ENCODE measurements around the gene NRXN3. TPM values are rescaled to one million over a fixed set of nuclear protein-coding genes. Genes with fewer than 3 reads are reported as not detected.
A peak's percentile ranks its signal among the peaks of the same experiment; 100 is the strongest.

The NRXN3 gene
- total RNA-seq, 2 donors from 2014 or later, result not detected

GRCh38 chr14:79337761-79338160, 1167.6 kb downstream of the NRXN3 start:
- H3K27me3 Mint-ChIP-seq, result no peaks in the 10 kb centered on the region
- DNase-seq (no peak), ATAC-seq (no peak)
- no peaks in the 10 kb centered on the region for H3K9me3 ChIP-seq (ENCODE audit: control insufficient read depth, low read length, poor library complexity, severe bottlenecking)
- H3K27ac Mint-ChIP-seq, result no peak overlapping the region
- H3K4me1 Mint-ChIP-seq, result no peaks in the 10 kb centered on the region
- H3K4me3 Mint-ChIP-seq, result no peak overlapping the region
- no peaks in the 10 kb centered on the region for H3K36me3 Mint-ChIP-seq (ENCODE audit: low read depth)

GRCh38 chr14:79342942-79343341, 1172.8 kb downstream of the NRXN3 start:
- no peak overlapping the region for H3K4me3 Mint-ChIP-seq
- H3K27me3 Mint-ChIP-seq, result no peaks in the 10 kb centered on the region
- no peak for DNase-seq
- no peak overlapping the region for H3K27ac Mint-ChIP-seq
- no peaks in the 10 kb centered on the region for H3K9me3 ChIP-seq (ENCODE audit: control insufficient read depth, low read length, poor library complexity, severe bottlenecking)
- H3K36me3 Mint-ChIP-seq (ENCODE audit: low read depth), result no peaks in the 10 kb centered on the region
- ATAC-seq, result no peak
- no peaks in the 10 kb centered on the region for H3K4me1 Mint-ChIP-seq

GRCh38 chr14:79351011-79351410, 1180.8 kb downstream of the NRXN3 start:
- no peaks in the 10 kb centered on the region for H3K27me3 Mint-ChIP-seq
- H3K36me3 Mint-ChIP-seq (ENCODE audit: low read depth), result no peaks in the 10 kb centered on the region
- peak overlapping the region; percentile 12 for H3K4me3 Mint-ChIP-seq
- no peak for DNase-seq
- no peaks in the 10 kb centered on the region for H3K9me3 ChIP-seq (ENCODE audit: control insufficient read depth, low read length, poor library complexity, severe bottlenecking)
- no peak for ATAC-seq
- no peaks in the 10 kb centered on the region for H3K4me1 Mint-ChIP-seq
- H3K27ac Mint-ChIP-seq, result no peak overlapping the region

DNA sequence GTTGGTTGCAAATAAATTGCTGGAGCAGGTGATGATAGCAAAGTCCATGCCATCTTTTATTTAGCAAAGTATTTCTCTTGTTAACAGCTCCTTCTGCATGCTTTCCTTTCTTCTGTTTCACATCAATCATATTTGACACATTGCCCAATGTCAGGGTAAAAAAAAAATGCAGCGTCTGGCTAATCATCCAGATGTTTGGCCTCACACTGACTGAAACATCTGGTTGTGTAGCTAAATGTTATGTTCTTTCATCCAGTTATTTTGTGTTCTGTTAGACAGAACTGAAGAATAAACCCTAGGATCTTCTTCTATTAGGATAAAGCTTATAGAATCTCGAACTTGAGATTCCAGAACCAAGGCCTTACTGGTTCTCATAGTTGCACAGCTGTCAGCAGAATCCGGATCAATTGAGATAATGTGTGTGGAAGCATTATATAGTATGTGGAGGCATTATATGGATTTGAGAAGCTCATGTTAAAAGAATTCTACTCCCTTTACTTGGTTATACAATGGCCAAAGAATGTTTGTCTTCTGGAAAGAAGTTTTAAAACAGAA, 1182.0 kb downstream of the NRXN3 start:
- no peak overlapping the region for H3K4me3 Mint-ChIP-seq
- no peaks in the 10 kb centered on the region for H3K36me3 Mint-ChIP-seq (ENCODE audit: low read depth)

DNA sequence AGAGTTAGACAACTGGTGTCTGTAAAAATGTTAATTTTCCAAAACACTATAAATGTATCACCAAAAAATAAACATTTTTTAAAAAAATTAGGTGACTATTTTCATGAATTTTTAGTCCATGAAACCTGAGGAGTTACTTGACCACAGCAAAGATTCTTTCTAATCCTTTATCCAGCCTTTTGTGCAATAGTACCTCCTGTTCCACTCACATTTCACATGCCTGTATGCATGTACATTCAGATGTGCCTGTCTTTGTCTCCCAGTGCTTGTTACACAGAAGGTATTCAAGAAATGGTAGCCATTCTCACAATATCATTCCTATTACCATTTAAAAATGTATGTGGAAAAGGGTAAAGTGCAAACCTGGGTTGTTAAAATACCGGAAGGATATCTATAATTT, 1184.2 kb downstream of the NRXN3 start:
- no peak overlapping the region for H3K4me3 Mint-ChIP-seq
- no peaks in the 10 kb centered on the region for H3K36me3 Mint-ChIP-seq (ENCODE audit: low read depth)
- no peaks in the 10 kb centered on the region for H3K4me1 Mint-ChIP-seq
- ATAC-seq, result no peak
- H3K9me3 ChIP-seq (ENCODE audit: control insufficient read depth, low read length, poor library complexity, severe bottlenecking), result no peaks in the 10 kb centered on the region
- H3K27me3 Mint-ChIP-seq, result no peaks in the 10 kb centered on the region
- no peak for DNase-seq
- no peak overlapping the region for H3K27ac Mint-ChIP-seq

More for the DNA sequence above, 1182.0 kb downstream of the NRXN3 start:
- Mint-ChIP-seq H3K27ac (no peak overlapping the region), H3K27me3 (no peaks in the 10 kb centered on the region), H3K4me1 (no peaks in the 10 kb centered on the region)
- no peak for ATAC-seq
- H3K9me3 ChIP-seq (ENCODE audit: control insufficient read depth, low read length, poor library complexity, severe bottlenecking), result no peaks in the 10 kb centered on the region
- DNase-seq, result no peak

DNA sequence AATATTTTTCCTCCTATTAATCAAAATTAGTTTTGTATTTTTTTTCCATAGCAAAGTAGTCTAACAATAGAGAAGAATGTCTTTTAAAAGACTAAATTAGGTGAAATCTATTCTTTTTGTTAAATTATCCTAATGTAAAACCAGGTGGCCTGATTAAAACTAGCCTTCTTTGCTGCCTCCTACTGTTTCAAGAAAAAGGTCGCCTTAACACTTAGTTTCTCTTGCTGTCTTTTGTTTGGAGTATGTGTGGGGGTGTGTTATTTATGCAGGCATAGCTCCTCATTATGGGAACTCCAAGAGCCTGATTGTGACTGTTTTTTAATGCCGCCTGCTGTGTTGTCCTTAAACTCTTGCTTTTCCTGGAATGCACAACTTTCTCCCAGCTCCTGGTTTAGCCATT, 1185.9 kb downstream of the NRXN3 start:
- Mint-ChIP-seq H3K4me3 (no peak overlapping the region), H3K27ac (no peak overlapping the region), H3K36me3 (ENCODE audit: low read depth) (no peaks in the 10 kb centered on the region), H3K4me1 (no peaks in the 10 kb centered on the region), H3K27me3 (no peaks in the 10 kb centered on the region)
- ATAC-seq (no peak), DNase-seq (no peak)
- H3K9me3 ChIP-seq (ENCODE audit: control insufficient read depth, low read length, poor library complexity, severe bottlenecking), result no peaks in the 10 kb centered on the region

DNA sequence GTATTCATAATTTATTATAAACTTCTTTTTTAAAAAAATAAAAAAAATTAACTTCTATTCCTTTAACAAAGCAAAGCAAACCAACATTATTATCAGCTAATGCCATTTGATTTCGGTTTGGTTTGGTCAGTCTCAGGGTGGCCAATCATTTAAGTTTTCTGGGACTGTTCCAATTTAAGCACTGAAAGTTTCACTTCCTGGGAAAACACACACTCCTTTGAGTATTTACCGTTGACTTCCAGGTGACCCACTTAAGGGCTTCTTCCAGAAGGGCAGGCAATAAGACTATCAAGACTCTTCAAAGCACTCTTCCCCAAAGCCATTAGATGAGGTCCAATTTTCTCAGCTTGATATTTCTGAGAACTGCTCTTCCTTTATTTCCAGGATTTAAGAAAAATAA, 1187.1 kb downstream of the NRXN3 start:
- no peak for DNase-seq
- Mint-ChIP-seq H3K4me3 (no peak overlapping the region), H3K4me1 (no peaks in the 10 kb centered on the region), H3K27ac (no peak overlapping the region), H3K36me3 (ENCODE audit: low read depth) (no peaks in the 10 kb centered on the region), H3K27me3 (no peaks in the 10 kb centered on the region)
- no peak for ATAC-seq
- H3K9me3 ChIP-seq (ENCODE audit: control insufficient read depth, low read length, poor library complexity, severe bottlenecking), result no peaks in the 10 kb centered on the region

DNA sequence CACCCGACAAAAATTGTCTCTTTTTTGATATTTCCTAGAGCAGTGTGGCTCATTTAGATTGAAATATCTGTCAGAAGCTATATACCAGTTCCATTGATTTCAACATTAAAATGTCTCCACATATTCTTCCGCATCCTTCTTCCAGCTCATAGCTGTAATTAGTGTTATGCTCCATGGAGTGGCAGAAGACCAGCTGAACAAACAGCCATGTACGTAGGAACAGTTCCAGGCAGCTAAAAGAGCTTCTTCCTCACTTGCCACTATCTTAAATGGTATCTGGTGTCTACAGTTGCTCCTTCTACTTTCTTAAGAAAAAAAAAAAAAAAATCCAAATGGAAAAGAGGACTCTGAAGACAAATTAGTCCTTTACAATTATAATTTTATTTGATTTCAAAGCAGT, 1193.1 kb downstream of the NRXN3 start:
- ATAC-seq (no peak), DNase-seq (no peak)
- H3K9me3 ChIP-seq (ENCODE audit: control insufficient read depth, low read length, poor library complexity, severe bottlenecking), result no peaks in the 10 kb centered on the region
- Mint-ChIP-seq H3K36me3 (ENCODE audit: low read depth) (no peaks in the 10 kb centered on the region), H3K27ac (no peak overlapping the region), H3K27me3 (no peaks in the 10 kb centered on the region), H3K4me1 (no peaks in the 10 kb centered on the region), H3K4me3 (no peak overlapping the region)

DNA sequence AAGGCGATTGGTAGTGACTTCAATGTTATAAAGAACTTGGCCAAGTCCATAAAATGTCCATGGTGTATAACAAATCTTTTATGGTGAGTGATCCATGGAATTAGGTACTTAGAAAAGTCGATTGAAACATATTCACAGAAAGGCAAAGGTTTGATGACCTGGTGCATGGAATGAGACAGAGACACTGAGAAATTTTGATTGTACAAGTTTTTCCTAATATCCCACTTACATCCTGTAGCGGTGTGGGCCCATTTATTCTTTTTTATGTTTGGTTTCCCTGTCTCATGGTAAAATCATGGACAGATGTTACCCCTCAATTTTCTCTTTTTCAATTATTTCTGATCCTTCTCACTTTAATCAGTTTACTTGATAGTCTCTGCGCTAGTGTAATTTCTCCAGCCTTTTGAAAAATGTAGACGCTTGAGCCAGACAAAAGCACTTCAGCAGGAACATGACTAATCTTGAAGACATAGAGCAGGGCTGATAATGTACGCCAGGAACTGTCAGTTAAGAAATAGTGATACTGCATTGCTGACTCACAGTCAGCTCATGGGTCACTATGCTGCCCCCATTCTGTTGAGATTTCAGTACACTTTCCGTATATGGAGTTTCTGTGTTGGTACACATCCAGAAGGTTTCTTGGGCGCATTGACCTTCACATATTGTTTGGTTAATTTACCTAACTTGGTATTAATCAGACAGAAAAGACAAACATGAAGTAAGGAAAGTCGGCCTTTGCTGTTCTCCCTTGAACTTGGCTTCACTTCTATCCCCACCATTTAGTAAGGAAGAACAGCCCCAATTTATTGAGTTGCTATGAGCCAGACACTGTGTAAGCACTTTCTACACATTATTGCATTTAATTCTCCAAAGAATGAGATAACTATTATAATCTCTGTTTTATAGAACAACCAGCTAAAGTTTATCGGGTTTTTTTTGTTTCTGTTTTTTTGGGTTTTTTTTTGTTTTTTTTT, 1199.5 kb downstream of the NRXN3 start:
- Mint-ChIP-seq H3K4me3 (no peak overlapping the region), H3K27ac (no peak overlapping the region), H3K4me1 (no peaks in the 10 kb centered on the region), H3K27me3 (no peaks in the 10 kb centered on the region), H3K36me3 (ENCODE audit: low read depth) (no peaks in the 10 kb centered on the region)
- no peak for ATAC-seq
- H3K9me3 ChIP-seq (ENCODE audit: control insufficient read depth, low read length, poor library complexity, severe bottlenecking), result no peaks in the 10 kb centered on the region
- no peak for DNase-seq

DNA sequence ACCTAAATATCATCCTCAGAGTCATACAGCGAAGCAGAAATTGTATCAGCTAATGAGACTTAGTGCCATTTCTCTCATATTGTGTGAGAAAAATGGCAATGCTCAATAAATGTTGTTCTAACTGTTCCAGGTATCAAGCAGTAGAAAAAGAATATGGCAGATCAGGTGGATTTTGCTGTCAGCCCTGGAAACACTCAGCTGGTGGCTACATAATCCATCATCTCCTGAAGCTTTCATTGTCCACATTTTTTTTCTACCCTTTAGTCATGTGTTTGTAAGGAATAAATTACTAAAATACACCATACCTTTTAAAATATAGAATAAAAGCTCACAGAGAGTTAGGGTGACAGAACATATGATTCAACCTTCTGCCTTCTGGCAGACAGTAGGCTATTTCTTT, 1200.8 kb downstream of the NRXN3 start:
- Mint-ChIP-seq H3K27me3 (no peaks in the 10 kb centered on the region), H3K36me3 (ENCODE audit: low read depth) (no peaks in the 10 kb centered on the region), H3K4me1 (no peaks in the 10 kb centered on the region), H3K27ac (no peak overlapping the region), H3K4me3 (no peak overlapping the region)
- DNase-seq, result no peak
- ATAC-seq, result no peak
- H3K9me3 ChIP-seq (ENCODE audit: control insufficient read depth, low read length, poor library complexity, severe bottlenecking), result no peaks in the 10 kb centered on the region

GRCh38 chr14:79373451-79373850, 1203.3 kb downstream of the NRXN3 start:
- Mint-ChIP-seq H3K36me3 (ENCODE audit: low read depth) (no peaks in the 10 kb centered on the region), H3K27ac (no peak overlapping the region), H3K27me3 (no peaks in the 10 kb centered on the region), H3K4me1 (no peaks in the 10 kb centered on the region), H3K4me3 (no peak overlapping the region)
- no peak for ATAC-seq
- H3K9me3 ChIP-seq (ENCODE audit: control insufficient read depth, low read length, poor library complexity, severe bottlenecking), result no peaks in the 10 kb centered on the region
- no peak for DNase-seq

GRCh38 chr14:79375356-79375755, 1205.2 kb downstream of the NRXN3 start:
- H3K36me3 Mint-ChIP-seq (ENCODE audit: low read depth), result no peaks in the 10 kb centered on the region
- ATAC-seq (no peak), DNase-seq (no peak)
- H3K9me3 ChIP-seq (ENCODE audit: control insufficient read depth, low read length, poor library complexity, severe bottlenecking), result no peaks in the 10 kb centered on the region
- no peak overlapping the region for H3K4me3 Mint-ChIP-seq
- no peaks in the 10 kb centered on the region for H3K27me3 Mint-ChIP-seq
- H3K4me1 Mint-ChIP-seq, result no peaks in the 10 kb centered on the region
- no peak overlapping the region for H3K27ac Mint-ChIP-seq

DNA sequence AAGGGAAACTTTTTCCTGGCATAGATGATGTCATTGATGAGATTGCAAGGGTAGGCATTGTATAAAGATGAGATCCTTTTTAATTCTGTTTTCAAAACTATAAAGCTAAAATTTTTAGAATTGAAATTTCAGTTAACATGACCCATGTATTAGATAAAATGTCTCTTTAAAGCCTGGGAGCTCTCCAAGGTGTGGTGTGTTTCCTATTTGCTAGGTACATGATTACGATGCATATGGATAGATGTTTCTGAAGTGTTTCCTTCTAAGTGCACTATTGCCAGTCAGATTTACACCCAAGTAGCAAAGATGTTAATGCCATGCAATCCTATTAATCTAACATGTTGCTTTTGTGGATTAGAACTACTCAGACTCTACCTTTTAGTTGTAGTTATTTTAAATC, 1206.4 kb downstream of the NRXN3 start:
- Mint-ChIP-seq H3K27ac (no peak overlapping the region), H3K36me3 (ENCODE audit: low read depth) (no peaks in the 10 kb centered on the region), H3K4me3 (no peak overlapping the region), H3K4me1 (no peaks in the 10 kb centered on the region), H3K27me3 (no peaks in the 10 kb centered on the region)
- DNase-seq (no peak), ATAC-seq (no peak)
- no peaks in the 10 kb centered on the region for H3K9me3 ChIP-seq (ENCODE audit: control insufficient read depth, low read length, poor library complexity, severe bottlenecking)

- no peak for ATAC-seq
- H3K4me1 Mint-ChIP-seq, result no peaks in the 10 kb centered on the region
- no peak for DNase-seq
- no peak overlapping the region for H3K27ac Mint-ChIP-seq
- H3K36me3 Mint-ChIP-seq (ENCODE audit: low read depth), result no peaks in the 10 kb centered on the region
- no peaks in the 10 kb centered on the region for H3K27me3 Mint-ChIP-seq
- no peaks in the 10 kb centered on the region for H3K9me3 ChIP-seq (ENCODE audit: control insufficient read depth, low read length, poor library complexity, severe bottlenecking)
- H3K4me3 Mint-ChIP-seq, result no peak overlapping the region
Measured at GRCh38 chr14:79378020-79378419, 1207.8 kb downstream of the NRXN3 start.
